Measurements from ENCODE around the gene LRRC41.
"Not testable (repeated sequence)": the region's sequence is repeated elsewhere in the genome, so short reads cannot be mapped to it uniquely, and the experiment has no call there.

DNA sequence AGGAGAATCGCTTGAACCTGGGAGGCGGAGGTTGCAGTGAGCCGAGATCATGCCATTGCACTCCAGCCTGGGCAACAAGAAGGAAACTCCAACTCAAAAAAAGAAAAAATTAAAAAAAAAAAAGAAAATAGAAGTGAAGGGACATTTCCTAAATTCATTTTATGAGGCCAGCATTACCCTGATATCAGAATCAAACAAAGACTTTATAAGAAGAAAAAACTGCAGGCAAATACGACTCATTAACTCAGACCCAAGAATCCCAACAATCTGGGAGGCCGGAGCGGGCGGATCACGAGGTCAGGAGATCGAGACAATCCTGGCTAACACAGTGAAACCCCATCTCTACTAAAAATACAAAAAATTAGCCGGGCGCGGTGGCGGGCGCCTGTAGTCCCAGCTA, 34.0 kb upstream of the LRRC41 start:
- TF ChIP-seq, protein P1, sequence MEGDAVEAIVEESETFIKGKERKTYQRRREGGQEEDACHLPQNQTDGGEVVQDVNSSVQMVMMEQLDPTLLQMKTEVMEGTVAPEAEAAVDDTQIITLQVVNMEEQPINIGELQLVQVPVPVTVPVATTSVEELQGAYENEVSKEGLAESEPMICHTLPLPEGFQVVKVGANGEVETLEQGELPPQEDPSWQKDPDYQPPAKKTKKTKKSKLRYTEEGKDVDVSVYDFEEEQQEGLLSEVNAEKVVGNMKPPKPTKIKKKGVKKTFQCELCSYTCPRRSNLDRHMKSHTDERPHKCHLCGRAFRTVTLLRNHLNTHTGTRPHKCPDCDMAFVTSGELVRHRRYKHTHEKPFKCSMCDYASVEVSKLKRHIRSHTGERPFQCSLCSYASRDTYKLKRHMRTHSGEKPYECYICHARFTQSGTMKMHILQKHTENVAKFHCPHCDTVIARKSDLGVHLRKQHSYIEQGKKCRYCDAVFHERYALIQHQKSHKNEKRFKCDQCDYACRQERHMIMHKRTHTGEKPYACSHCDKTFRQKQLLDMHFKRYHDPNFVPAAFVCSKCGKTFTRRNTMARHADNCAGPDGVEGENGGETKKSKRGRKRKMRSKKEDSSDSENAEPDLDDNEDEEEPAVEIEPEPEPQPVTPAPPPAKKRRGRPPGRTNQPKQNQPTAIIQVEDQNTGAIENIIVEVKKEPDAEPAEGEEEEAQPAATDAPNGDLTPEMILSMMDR (IDR thresholded peaks at IDR 0.05): not testable (repeated sequence)
- TF ChIP-seq EZH2 (IDR thresholded peaks at IDR 0.05; ENCODE audit: borderline replicate concordance, insufficient read depth, low read depth, low read length, poor library complexity, severe bottlenecking): not testable (repeated sequence)

Data from B cell (primary cell).